Globus pallidus (tissue), 1 donor: ENCODE measurements around the gene RFC5.
"Not testable (repeated sequence)": the region's sequence is repeated elsewhere in the genome, so short reads cannot be mapped to it uniquely, and the experiment has no call there.

Experiments used
- DNase-seq: peaks from one replicate; pipeline ENCODE4 v3.0.0-alpha.2; 2015; ENCODE audit warnings: low spot score

RFC5 gene

DNA sequence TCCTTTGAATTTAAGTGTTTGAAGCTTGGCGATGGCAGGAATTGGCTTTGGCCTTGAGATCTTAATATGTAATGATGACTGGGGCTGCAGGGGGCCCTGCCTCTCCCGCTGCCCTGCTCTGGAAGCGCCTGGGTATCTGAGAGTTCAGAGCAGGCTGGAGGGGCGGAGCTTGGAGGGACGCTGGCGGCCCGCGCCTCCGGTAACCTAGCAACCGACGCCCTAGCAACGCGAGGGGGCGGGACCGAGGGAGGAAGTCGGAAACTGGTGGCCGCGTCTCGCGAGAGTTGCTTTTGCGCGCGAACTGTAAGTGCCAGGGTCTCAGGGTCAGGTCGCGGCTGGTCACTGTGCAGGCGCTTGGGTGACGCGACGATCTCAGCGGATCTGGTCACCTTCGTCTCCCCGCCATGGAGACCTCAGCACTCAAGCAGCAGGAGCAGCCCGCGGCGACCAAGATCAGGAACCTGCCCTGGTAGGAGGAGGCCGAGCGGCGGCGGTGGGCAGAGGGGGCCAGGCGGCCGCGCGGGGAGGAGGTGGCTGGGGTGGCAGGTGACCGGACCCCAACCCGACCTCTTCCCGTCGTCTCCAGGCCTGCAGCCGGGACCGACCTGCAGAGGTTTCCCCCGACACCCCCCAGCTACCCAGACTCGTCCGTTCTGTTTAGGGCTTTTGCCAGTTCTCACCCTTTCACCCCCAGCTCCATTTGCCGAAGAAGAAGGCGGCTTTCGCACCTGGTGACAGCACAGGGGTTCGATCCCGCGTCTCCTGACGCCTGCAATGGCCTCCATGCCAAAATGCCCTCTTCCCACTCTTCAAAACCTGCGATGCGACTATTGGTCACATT lies at the start of gene RFC5:
TSS of gene RFC5 (plus strand) at position 280 of the 841 bp plus-strand sequence. CDS start at position 405, 125 bp downstream.
- peak; percentile 94 for DNase-seq

DNA sequence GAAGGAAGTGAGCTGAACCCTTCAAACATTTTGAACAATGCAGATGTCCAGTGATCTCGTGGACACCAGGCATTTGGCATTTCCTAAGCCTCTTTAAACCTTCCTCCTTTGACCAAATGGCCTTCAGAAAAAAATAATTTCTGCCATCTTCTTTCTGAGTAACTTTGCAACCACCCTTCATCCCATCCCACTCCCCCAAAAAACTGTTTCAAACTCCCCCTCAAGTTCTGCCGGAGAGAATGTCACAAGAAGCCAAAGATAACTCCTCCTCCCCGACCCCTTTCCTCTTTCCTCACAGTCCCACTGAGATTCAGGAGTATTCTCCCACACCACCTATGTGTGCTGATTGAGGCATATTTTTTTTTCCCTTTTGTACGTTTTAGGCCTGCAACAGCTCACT lies 49.5 kb upstream of the RFC5 start:
- no peak for DNase-seq

DNA sequence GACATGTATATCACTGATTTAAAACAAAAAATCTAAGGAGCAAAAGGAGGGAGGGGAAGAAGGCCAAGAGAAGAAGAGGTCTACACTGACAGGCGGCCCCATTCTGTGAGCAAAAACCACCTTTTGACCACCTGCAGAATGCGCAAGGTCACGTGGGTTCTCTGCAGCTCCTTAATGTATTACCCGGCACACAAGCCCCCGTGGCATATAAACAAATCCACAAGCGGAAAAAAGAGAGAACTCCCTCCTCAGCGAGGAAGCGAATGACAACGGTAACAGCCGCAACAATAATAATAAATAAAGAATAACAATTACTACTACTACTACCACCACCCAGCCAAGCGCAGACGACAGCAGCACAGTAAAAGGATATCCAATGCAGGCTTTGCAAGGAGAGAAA lies 49.0 kb upstream of the RFC5 start:
- DNase-seq, result no peak

- DNase-seq, result no peak
These were observed 48.2 kb upstream of the RFC5 start for GRCh38 chr12:117968151-117968789.

GRCh38 chr12:117968826-117969659 lies 47.5 kb upstream of the RFC5 start, which contains the start of gene KSR2:
Gene KSR2, minus strand, starts transcription at chr12:117968990. Its CDS starts 735 bp downstream, at chr12:117968255.
- DNase-seq, result peak; percentile 7

DNA sequence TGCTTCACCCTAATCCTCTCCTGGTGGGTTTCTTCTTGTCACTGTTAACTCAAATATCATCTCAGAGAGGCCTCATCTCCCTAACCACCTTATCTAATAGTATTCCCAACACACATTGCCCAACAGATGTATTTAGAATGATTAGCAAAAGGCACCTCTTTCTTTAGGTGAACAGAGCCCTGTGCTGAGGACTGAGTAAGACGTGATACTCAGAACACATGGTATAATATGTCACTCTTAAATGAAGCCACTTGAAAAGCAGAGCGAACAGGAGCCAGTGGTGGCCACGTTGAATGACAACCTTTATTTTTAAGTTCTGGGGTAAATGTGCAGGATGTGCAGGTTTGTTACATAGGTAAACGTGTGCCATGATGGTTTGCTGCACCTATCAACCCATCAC lies 46.2 kb upstream of the RFC5 start:
- DNase-seq, result no peak

- no peak for DNase-seq
These were observed 44.2 kb upstream of the RFC5 start for GRCh38 chr12:117972301-117972700.

GRCh38 chr12:117975006-117975405 lies 41.5 kb upstream of the RFC5 start:
- no peak for DNase-seq

- DNase-seq, result no peak
These were observed 39.1 kb upstream of the RFC5 start for GRCh38 chr12:117977373-117977772.

DNA sequence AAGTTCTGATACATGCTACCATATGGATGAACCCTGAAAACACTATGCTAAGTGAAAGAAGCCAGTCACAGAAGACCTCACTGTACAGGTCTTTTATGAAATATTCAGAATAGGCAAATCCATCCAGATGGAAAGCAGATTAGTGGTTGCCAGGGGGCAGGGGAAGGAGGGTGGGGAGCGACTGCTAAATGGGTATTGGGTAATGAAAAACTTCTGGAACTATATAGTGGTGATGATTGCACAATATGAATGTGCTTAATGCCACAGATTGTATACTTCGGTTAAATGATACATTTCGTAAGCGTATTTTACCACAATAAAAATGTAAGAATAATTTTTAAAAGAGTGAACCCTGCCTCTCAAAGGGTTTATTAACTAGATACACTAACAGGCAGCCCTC lies 35.9 kb upstream of the RFC5 start:
- DNase-seq, result no peak

DNA sequence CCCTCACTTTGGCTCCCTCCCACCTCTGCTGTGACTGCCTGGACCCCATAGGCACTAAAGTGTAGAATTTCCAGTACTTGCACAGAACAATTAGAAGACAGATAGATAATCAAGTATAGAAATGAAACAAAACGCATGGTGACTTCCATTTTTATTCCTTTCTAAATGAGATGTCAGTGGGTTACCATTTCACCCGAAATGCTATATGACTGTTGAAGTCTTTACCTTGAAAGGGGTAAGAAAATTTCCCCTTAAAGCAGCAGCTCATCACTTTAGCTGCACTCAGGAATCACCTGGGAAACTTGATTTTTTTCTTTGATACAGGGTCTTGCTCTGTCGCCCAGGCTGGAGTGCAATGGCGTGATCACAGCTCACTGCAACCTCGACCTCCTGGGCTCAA lies 35.2 kb upstream of the RFC5 start:
- DNase-seq, result no peak

GRCh38 chr12:117985182-117985581 lies 31.3 kb upstream of the RFC5 start:
- no peak for DNase-seq

DNA sequence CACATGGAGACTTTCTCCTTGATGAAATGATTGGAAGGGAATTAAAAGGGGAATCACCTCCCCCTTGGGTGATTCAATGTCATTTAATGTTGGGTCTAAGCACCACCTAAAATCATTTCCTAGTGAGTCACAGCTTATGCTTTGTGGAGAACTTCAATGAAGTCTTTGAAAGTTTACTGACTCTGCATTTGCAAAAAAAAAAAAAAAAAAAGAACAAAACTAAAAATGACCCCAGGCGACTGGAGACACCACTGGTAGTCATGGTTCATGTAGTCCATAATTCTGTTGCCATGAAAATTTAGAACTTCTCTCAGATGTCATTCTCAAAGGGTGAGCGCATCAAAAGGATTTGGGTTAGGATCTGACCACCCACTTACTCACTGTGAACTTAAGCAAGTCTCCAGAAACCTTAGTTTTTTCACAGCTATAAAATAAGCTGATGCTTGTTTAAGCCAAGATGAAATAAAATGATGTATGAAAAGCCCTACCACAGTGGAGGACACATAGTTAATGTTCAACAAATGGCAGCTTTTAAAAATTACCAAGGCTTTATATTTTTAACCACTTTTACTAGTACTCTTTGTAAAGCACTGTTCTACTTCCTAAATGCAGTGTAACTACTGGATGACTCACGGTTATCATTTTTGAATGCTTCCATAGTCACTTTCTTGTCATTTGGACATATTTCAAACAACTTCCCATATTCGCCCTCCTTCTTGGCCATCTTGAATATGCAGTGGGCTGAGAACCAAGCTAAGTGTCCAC lies 29.6 kb upstream of the RFC5 start:
- DNase-seq, result no peak

DNA sequence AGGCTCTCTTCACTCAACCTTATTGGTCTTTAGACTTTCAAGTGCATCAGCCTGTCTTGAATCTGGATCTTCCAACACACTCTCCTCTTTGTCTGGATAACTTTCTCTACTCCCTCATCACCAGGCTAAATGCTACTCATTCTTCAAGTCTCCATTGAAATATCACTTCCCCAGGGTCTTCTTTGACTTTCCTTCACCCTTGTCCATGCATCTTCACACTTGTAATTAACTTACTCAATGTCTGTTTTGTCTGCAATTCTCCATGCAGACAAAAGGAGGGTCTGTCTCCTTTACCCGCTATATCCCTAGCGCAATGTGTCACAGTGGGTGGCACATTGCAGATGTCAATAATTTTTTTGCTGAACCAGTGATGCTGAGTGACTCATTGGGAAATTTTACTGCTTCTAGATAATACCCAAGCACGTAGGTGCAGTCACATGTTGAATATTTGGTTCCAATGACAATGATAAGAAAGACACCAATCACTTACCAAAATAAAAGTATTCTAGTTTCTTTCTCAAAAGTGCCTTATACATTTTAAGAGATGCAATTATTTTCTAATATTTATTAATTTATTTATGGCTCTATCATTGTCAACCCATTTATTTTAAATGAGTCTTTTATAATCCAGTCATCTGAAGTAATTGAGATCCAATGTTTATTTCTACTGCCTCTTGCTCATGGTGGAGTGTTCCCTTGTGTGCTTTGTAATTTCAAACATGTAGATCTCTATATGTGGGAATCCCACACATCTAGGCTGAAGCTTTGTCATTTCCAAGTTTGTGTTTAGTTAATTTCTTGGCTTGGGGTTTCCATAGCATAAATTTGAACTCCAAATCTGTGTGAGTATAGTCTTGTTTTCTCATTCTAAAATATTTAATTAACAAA lies 21.7 kb upstream of the RFC5 start:
- DNase-seq, result no peak

DNA sequence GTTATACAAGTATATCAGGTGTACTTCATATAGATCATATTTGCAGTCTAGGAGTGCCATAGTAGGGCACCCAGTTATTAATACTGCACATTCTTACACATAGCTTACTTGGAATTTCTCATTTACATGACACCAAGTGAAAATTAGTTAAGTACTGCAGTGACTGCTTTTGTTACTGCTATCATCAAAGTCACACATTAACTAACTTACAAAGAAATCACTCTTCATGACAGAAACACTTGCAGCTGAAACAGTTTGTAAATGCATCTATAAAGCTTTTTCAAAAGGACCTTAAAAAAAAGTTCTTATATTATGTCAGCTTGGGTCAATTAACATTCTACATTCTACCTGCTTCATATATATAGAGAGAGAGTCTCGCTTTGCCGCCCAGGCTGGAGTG lies 17.8 kb upstream of the RFC5 start:
- no peak for DNase-seq

- not testable (repeated sequence) for DNase-seq
These were observed 16.7 kb upstream of the RFC5 start for GRCh38 chr12:117999806-118000205.

DNA sequence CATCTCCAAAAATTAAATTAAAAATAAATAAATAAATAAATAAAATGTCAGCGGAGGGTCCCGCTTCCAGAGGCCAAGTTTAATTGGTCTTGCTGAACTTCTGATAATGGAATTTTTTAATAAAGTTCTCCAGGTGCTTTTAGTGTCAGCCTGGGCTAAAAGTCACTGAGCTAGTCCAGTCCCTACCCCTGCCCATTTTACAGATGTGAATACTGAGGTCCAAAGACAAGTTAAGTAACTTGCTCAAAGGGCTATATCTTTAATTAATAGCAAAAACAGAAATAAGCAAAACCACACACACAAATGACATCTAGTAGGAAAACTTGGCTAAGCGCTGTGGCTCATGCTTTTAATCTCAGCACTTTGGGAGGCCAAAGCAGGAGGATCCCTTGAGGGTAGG lies 5.6 kb upstream of the RFC5 start:
- DNase-seq, result no peak

- DNase-seq, result no peak
These were observed 5.1 kb upstream of the RFC5 start for GRCh38 chr12:118011377-118011776.

DNA sequence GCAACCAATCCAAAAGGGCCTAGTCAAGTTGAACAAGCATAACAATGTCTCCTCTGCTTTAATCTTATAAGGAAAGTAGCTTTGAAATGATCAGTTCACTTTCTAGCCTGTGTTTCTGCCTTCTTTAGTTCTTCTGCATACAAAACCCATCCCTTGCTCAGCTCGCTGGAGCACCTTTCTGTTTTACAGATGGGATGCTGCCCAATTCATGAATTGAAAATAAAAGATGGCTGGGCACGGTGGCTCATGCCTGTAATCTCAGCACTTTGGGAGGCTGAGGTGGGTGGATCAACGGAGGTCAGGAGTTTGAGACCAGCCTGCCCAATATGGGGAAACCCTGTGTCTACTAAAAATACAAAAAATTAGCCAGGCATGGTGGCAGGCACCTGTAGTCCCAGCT lies 4.5 kb upstream of the RFC5 start:
- DNase-seq, result no peak

DNA sequence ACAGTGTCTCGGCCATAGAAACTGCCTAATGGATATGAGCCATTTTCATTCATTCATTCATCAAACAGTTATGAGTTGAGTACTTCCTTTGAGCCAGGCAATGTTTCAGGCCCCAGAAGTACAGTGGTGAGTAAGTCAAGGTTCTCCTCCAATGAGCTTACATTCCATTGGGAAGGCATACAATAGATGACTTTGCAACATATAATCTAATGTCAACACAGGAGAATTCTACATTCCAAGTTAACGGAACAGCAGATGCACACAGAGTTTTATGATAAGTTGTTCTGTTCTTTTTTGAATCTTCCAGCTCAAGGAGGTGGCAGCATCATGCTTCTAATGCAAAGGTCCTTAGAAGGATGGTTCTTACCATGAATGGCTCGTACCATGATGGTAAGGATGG lies 3.2 kb upstream of the RFC5 start:
- no peak for DNase-seq

DNA sequence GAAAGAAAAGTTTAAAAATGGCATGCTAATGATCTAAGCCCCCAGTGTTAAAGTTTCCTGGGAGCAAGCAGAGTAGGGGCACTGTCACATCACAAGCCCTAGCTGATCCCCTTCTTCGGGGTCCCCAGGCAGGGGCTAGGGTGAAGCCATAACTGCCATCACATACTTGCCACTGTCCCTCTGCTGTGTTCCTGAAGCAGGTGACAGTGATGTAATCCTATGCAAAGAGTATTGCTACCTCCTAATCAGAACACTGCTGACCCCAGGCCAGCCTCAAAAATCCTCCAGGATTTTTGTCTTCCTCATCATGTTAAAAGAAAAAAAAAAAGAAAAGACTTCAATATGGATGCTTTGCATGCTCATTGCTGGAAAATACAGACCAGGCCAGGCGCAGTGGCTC lies 1.2 kb upstream of the RFC5 start:
- no peak for DNase-seq
